GM12801 (cell line): Measurements from ENCODE around the gene BLVRB.

Source experiments
- CTCF ChIP-seq: IDR thresholded peaks from one replicate; pipeline ENCODE4 v1.5.1; 2011; ENCODE audit warnings: control low read depth; ENCODE audit not compliant: insufficient read length; ENCODE audit errors: extremely low read depth

The BLVRB gene

GRCh38 chr19:40443131-40443999 is 22.2 kb downstream of the BLVRB start:
- TF ChIP-seq CTCF: no peak

- no peak for TF ChIP-seq CTCF
These were observed 23.0 kb downstream of the BLVRB start for GRCh38 chr19:40442328-40443130.

GRCh38 chr19:40441719-40442253 is 23.8 kb downstream of the BLVRB start:
- no peak for TF ChIP-seq CTCF

- TF ChIP-seq CTCF: no peak
These were observed 27.3 kb downstream of the BLVRB start for GRCh38 chr19:40438284-40438683.

- no peak for TF ChIP-seq CTCF
These were observed 31.9 kb downstream of the BLVRB start for GRCh38 chr19:40433391-40434216.

- no peak for TF ChIP-seq CTCF
These were observed 33.8 kb downstream of the BLVRB start for GRCh38 chr19:40431698-40432097.
